Measurements from ENCODE around the gene RSRC1. TPM values are rescaled to one million over a fixed set of nuclear protein-coding genes. Genes with fewer than 3 reads are reported as not detected.
A peak's percentile ranks its signal among the peaks of the same experiment; 100 is the strongest.

Gene RSRC1
- total RNA-seq, 1 donor from 2014 or later = 45.6 TPM

- DNase-seq (ENCODE audit: low read depth) = no peak
- TF ChIP-seq CTCF (conservative IDR thresholded peaks at IDR 0.05; ENCODE audit: low read depth, low read length) = no peak
- H3K4me3 ChIP-seq (ENCODE audit: low read depth, low read length) = no peak overlapping the region
Observed at GRCh38 chr3:158100681-158101080, 9.2 kb upstream of the RSRC1 start.

GRCh38 chr3:158101335-158102241 is 8.3 kb upstream of the RSRC1 start:
- no peak overlapping the region for H3K4me3 ChIP-seq (ENCODE audit: low read depth, low read length)
- no peak for DNase-seq (ENCODE audit: low read depth)
- TF ChIP-seq CTCF (conservative IDR thresholded peaks at IDR 0.05; ENCODE audit: low read depth, low read length) = no peak

- H3K4me3 ChIP-seq (ENCODE audit: low read depth, low read length) = no peak overlapping the region
- TF ChIP-seq CTCF (conservative IDR thresholded peaks at IDR 0.05; ENCODE audit: low read depth, low read length) = no peak
- DNase-seq (ENCODE audit: low read depth) = no peak
Observed at GRCh38 chr3:158102242-158103080, 7.4 kb upstream of the RSRC1 start.

- peak overlapping the region; percentile 37 for H3K4me3 ChIP-seq (ENCODE audit: low read depth, low read length)
- DNase-seq (ENCODE audit: low read depth) = no peak
- TF ChIP-seq CTCF (conservative IDR thresholded peaks at IDR 0.05; ENCODE audit: low read depth, low read length) = no peak
Observed at GRCh38 chr3:158103081-158103886, 6.6 kb upstream of the RSRC1 start.

GRCh38 chr3:158103887-158104327 is 6.0 kb upstream of the RSRC1 start:
- DNase-seq (ENCODE audit: low read depth) = no peak
- no peak overlapping the region for H3K4me3 ChIP-seq (ENCODE audit: low read depth, low read length)

More at GRCh38 chr3:158103887-158104327, 6.0 kb upstream of the RSRC1 start:
- no peak for TF ChIP-seq CTCF (conservative IDR thresholded peaks at IDR 0.05; ENCODE audit: low read depth, low read length)
